ENCODE data around the gene TC2N.
"Not testable (repeated sequence)": the region's sequence is repeated elsewhere in the genome, so short reads cannot be mapped to it uniquely, and the experiment has no call there.

Gene TC2N

GRCh38 chr14:91888641-91889476 is 21.5 kb upstream of the TC2N start:
- no peak for DNase-seq

GRCh38 chr14:91886961-91887360 is 19.6 kb upstream of the TC2N start:
- no peak for DNase-seq

- no peak for DNase-seq
Measured at GRCh38 chr14:91885839-91886238, 18.5 kb upstream of the TC2N start.

- DNase-seq: no peak
Measured at GRCh38 chr14:91885113-91885712, 17.9 kb upstream of the TC2N start.

- DNase-seq: no peak
Measured at GRCh38 chr14:91884664-91885063, 17.3 kb upstream of the TC2N start.

- no peak for DNase-seq
Measured at GRCh38 chr14:91883753-91884152, 16.4 kb upstream of the TC2N start.

GRCh38 chr14:91882776-91883175 is 15.4 kb upstream of the TC2N start:
- no peak for DNase-seq

GRCh38 chr14:91882369-91882768 is 15.0 kb upstream of the TC2N start:
- DNase-seq: no peak

GRCh38 chr14:91879196-91879595 is 11.9 kb upstream of the TC2N start:
- DNase-seq: no peak

- no peak for DNase-seq
Measured at GRCh38 chr14:91878274-91878673, 10.9 kb upstream of the TC2N start.

- DNase-seq: no peak
Measured at GRCh38 chr14:91877376-91877915, 10.1 kb upstream of the TC2N start.

GRCh38 chr14:91876492-91876891 is 9.2 kb upstream of the TC2N start:
- no peak for DNase-seq

GRCh38 chr14:91875525-91876286 is 8.4 kb upstream of the TC2N start:
- no peak for DNase-seq

GRCh38 chr14:91873471-91874415 is 6.4 kb upstream of the TC2N start:
- DNase-seq: no peak

- no peak for DNase-seq
Measured at GRCh38 chr14:91872517-91873470, 5.5 kb upstream of the TC2N start.

- DNase-seq: no peak
Measured at GRCh38 chr14:91872011-91872501, 4.7 kb upstream of the TC2N start.

- not testable (repeated sequence) for DNase-seq
Measured at GRCh38 chr14:91871401-91871800, 4.1 kb upstream of the TC2N start.

- DNase-seq: no peak
Measured at GRCh38 chr14:91870890-91871289, 3.6 kb upstream of the TC2N start.

- no peak for DNase-seq
Measured at GRCh38 chr14:91870001-91870400, 2.7 kb upstream of the TC2N start.

GRCh38 chr14:91869556-91869955 is 2.2 kb upstream of the TC2N start:
- DNase-seq: no peak
